Ovary (tissue), 9 donors: ENCODE measurements around the gene TBP. TPM values are rescaled to one million over a fixed set of nuclear protein-coding genes. Genes with fewer than 3 reads are reported as not detected.

Experiments
- DNase-seq, 5 donors: peaks; one replicate each; pipeline ENCODE4 v3.0.0-alpha.2; 2019 to 2020
- H3K27ac ChIP-seq, 2 donors: fragments of 200-600 bp; one replicate each; pipeline versions ENCODE4 v1.5.1 to v1.8.0; 2019 to 2022
- H3K27me3 ChIP-seq: fragments of 200-600 bp; one replicate; pipeline ENCODE4 v1.8.0; 2022
- H3K36me3 ChIP-seq: fragments of 200-600 bp; sonication (generic); one replicate; pipeline ENCODE4 v1.5.1; 2019
- H3K4me1 ChIP-seq: one replicate; pipeline ENCODE4 v1.8.1; 2013; ENCODE audit warnings: mild to moderate bottlenecking, moderate library complexity; ENCODE audit not compliant: insufficient read depth
- H3K4me3 ChIP-seq: fragments of 200-600 bp; sonication (generic); one replicate; pipeline ENCODE4 v1.5.1; 2017
- H3K9me3 ChIP-seq, 2 donors: fragments of 200-600 bp in 1 of 2; sonication (generic) in 1 of 2; one replicate each; pipeline versions ENCODE4 v1.5.1 to v1.8.1; 2013 to 2019; ENCODE audit warnings: mild to moderate bottlenecking in 1 of 2, moderate library complexity in 1 of 2
- EP300 ChIP-seq: sonication (generic); formaldehyde crosslinking; IDR thresholded peaks from one replicate; pipeline ENCODE4 v1.6.1; 2017; ENCODE audit warnings: antibody characterized with exemption
- POLR2A ChIP-seq: fragments of 450-650 bp; IDR thresholded peaks from one replicate; pipeline ENCODE4 v1.6.1; 2017; ENCODE audit warnings: antibody characterized with exemption, mild to moderate bottlenecking, moderate library complexity
- WGBS, 3 donors: extraction: QIAGEN DNeasy Blood & Tissue Kit in 1 of 3; methylation state at CpG; one replicate each; pipeline versions ENCODE4 v1.1.5 to v1.1.7; 2013 to 2017; 5-methylcytosine and 5-hydroxymethylcytosine counted together
- intact Hi-C, 4 donors: fragments of 100-400 bp; cut with DNase I; formaldehyde crosslinking; loops; one replicate each; pipeline versions ENCODE4 v1.11.0 to v1.15.1; 2022 to 2023
- polyA plus RNA-seq, 2 donors: library from polyadenylated mRNA; stranded (reverse); fragments of 200-250 nt in 1 of 2; fragments of 350-450 nt in 1 of 2; fragmentation: Illumina TruSeq in 1 of 2; extraction: RNeasy Lipid Tissue Mini Kit (QIAGEN cat#74804) in 1 of 2; gene quantifications; one replicate each; pipeline ENCODE4 v1.2.3, GENCODE V29; 2013 to 2014
- total RNA-seq, 7 donors: library from RNA; depleted of rRNA in 2 of 7; stranded (reverse); fragments of >200 nt in 2 of 7; fragmentation: NEBNext Ultra II Directional in 3 of 7; extraction: Animal tissue kit (Norgen Biotek cat#: 25700) in 3 of 7; gene quantifications; one replicate each; pipeline versions ENCODE4 v1.1.0 to v1.2.4, GENCODE V29; 2016 to 2023
- TF ChIP-seq, protein P1 (sequence below), 3 donors: fragments of 450-650 bp in 2 of 3; fragments of 200-600 bp in 1 of 3; IDR thresholded peaks; one replicate each; pipeline versions ENCODE4 v1.5.1 to v1.8.0; 2016 to 2022; ENCODE audit warnings: antibody characterized with exemption in 3 of 3, mild to moderate bottlenecking in 1 of 3
- donor health status: DM: no; HTN: no; CAD: no; lungs with moderate emphysema.
- donor health status: DM: no; HTN: no; CAD: no.
- donor health status: Bipolar disorder and iron deficiency.
- donor health status: DM: yes; HTN: yes; CAD: no.
- donor health status: DM: no; HTN: no; CAD: no.
- donor health status: DM: yes; HTN: yes; CAD: no.

The TBP gene
- total and polyA plus RNA-seq, 9 donors = 11.8 to 17.0 (median 14.1) TPM

DNA sequence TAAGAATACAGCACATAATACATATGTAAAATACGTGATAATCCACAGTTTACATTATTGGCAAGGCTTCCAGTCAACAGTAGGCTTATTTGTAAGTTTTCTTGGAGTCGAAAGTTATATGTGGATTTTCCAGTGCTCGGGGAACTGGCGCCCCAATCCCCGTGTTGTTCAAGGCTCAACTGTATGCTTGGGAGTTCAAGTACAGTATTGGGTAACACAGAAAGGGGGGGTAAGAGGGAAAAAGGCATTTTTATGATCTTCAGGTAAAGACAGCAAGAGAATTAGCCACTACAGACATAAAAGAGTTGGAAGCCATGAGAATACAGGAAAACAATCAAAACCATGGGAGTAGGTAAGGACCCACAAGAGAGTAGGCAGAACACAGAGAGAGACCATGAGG, 17.5 kb upstream of the TBP start:
- H3K9me3 ChIP-seq = no peaks in the 10 kb centered on the region
- DNase-seq = no peak
- WGBS, 3 donors = 84 to 88% (median 84%) methylated on average over 5 of the region's 5 CpGs
- no peaks in the 10 kb centered on the region for H3K4me1 ChIP-seq
- intact Hi-C loops = no loop called here
- H3K36me3 ChIP-seq = no peaks in the 10 kb centered on the region
- no peak for TF ChIP-seq POLR2A
- TF ChIP-seq EP300 = no peak
- TF ChIP-seq, protein P1, sequence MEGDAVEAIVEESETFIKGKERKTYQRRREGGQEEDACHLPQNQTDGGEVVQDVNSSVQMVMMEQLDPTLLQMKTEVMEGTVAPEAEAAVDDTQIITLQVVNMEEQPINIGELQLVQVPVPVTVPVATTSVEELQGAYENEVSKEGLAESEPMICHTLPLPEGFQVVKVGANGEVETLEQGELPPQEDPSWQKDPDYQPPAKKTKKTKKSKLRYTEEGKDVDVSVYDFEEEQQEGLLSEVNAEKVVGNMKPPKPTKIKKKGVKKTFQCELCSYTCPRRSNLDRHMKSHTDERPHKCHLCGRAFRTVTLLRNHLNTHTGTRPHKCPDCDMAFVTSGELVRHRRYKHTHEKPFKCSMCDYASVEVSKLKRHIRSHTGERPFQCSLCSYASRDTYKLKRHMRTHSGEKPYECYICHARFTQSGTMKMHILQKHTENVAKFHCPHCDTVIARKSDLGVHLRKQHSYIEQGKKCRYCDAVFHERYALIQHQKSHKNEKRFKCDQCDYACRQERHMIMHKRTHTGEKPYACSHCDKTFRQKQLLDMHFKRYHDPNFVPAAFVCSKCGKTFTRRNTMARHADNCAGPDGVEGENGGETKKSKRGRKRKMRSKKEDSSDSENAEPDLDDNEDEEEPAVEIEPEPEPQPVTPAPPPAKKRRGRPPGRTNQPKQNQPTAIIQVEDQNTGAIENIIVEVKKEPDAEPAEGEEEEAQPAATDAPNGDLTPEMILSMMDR (IDR thresholded peaks at IDR 0.05) = no peak
- no peak overlapping the region for H3K4me3 ChIP-seq
- H3K27me3 ChIP-seq = no peaks in the 10 kb centered on the region
- H3K27ac ChIP-seq = no peak overlapping the region

DNA sequence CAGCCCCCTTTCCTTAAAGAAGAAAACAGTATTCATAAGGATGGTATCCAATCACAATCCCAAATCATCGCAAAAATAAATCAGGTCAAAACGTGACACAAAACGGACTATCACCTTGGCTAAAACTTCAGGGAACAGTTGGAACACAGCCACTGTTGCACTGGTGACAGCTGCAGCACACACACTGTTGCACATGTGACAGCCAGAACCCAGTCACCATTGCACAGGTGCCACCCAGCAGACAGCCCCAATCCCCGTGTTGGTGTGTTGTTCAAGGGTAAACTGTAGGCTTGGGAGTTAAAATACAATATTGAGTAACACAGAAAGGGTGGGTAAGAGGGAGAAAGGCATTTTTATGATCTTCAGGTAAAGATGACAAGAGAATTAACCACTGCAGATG, 16.8 kb upstream of the TBP start:
- Histone ChIP-seq H3K36me3 (no peaks in the 10 kb centered on the region), H3K27ac (no peak overlapping the region), H3K4me1 (no peaks in the 10 kb centered on the region), H3K4me3 (no peak overlapping the region), H3K9me3 (no peaks in the 10 kb centered on the region), H3K27me3 (no peaks in the 10 kb centered on the region)
- intact Hi-C loops = no loop called here
- DNase-seq = no peak
- TF ChIP-seq POLR2A = no peak
- TF ChIP-seq, protein P1 (IDR thresholded peaks at IDR 0.05) = no peak
- TF ChIP-seq EP300 = no peak
- 82 to 88% (median 86%) methylated on average over 4 of the region's 4 CpGs for WGBS, 3 donors

DNA sequence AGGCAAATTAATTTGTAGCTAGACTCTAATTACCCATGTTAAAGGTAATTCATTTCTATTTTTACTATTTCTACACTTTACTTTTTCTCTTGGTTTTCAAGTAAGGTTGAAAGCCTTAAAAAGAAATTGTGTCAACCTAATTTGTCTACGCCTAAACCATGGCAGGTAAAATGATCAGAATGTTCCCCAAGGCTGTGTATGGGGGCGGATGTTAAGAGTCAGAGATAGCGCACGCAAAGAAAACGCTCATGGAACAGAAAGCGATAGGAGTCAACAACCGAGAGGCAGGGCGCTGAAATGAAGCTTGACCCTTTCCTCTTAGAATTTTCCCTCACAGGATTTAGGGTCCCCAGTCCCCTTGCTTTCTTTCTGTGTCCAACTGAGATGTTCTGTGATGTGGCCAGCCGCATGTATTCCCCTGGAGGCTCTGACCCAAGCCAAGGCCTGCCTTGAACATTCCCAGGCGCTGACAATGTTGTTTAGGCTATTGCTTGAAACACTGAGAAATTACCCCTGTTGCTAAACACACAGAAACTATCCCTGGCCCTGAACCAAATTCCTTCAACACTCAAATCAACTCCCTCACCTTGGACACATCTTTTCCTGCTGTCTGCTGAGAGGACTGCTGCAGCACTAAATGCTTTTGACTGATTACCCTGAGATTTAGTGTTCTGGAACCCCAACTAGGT, 12.0 kb upstream of the TBP start:
- H3K4me1 ChIP-seq = no peaks in the 10 kb centered on the region
- 73 to 83% (median 76%) methylated on average over 10 of the region's 10 CpGs for WGBS, 3 donors
- no peaks in the 10 kb centered on the region for H3K9me3 ChIP-seq
- TF ChIP-seq, protein P1 (IDR thresholded peaks at IDR 0.05) = no peak
- TF ChIP-seq EP300 (no peak), POLR2A (no peak)
- intact Hi-C loops = no loop called here
- DNase-seq = no peak
- no peak overlapping the region for H3K27ac ChIP-seq
- H3K36me3 ChIP-seq = no peaks in the 10 kb centered on the region
- H3K4me3 ChIP-seq = no peak overlapping the region
- H3K27me3 ChIP-seq = no peaks in the 10 kb centered on the region

DNA sequence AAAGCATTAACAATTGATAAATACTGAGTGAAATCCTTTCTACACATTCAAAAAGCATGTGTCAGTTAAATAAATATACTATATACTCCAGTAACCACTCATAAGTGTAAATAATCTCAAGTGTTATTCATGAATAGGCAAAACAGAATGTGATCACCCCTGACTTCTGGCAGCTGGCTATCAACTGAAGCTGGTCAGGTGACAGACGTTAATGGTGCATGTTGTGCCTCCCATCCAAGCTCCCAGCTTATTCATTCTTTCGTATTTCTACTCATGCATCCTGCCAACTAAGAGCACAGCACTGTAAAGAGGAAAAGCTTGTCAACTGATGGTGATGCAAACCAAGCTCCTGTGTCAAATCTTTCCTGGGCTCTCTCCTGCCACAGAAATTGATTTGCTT, 8.8 kb upstream of the TBP start:
- H3K4me3 ChIP-seq = no peak overlapping the region
- H3K27me3 ChIP-seq = no peaks in the 10 kb centered on the region
- H3K36me3 ChIP-seq = no peaks in the 10 kb centered on the region
- H3K27ac ChIP-seq = no peak overlapping the region
- no peak for TF ChIP-seq EP300
- TF ChIP-seq, protein P1 (IDR thresholded peaks at IDR 0.05) = no peak
- H3K9me3 ChIP-seq = no peaks in the 10 kb centered on the region
- intact Hi-C loops = no loop called here
- no peak for DNase-seq
- WGBS, 3 donors = 7 to 10% (median 10%) methylated on average over 2 of the region's 2 CpGs
- H3K4me1 ChIP-seq = no peaks in the 10 kb centered on the region
